Ovary (tissue), 3 donors: ENCODE results near the gene ACVRL1.

Experiments
- CTCF ChIP-seq, 3 donors: fragments of 450-650 bp in 2 of 3; fragments of 200-600 bp in 1 of 3; IDR thresholded peaks; one replicate each; pipeline versions ENCODE4 v1.5.1 to v1.8.0; 2016 to 2022; ENCODE audit warnings: antibody characterized with exemption in 3 of 3, mild to moderate bottlenecking in 1 of 3
- EP300 ChIP-seq: sonication (generic); formaldehyde crosslinking; IDR thresholded peaks from one replicate; pipeline ENCODE4 v1.6.1; 2017; ENCODE audit warnings: antibody characterized with exemption
- donor health status: DM: no; HTN: no; CAD: no.

- TF ChIP-seq CTCF (IDR thresholded peaks at IDR 0.05) = no peak
- no peak for TF ChIP-seq EP300
These were observed 40.5 kb upstream of the ACVRL1 start for GRCh38 chr12:51866762-51867161.
